GM23248 (cell line): ENCODE data around the gene WNT9B. TPM values are rescaled to one million over a fixed set of nuclear protein-coding genes. Genes with fewer than 3 reads are reported as not detected.

ENCODE experiments used
- DNase-seq: peaks from one replicate; pipeline ENCODE4 v3.0.0-alpha.2; 2015
- H2AFZ ChIP-seq: fragments of 200-600 bp; sonication (generic); 2 replicates; pipeline ENCODE4 v1.6.1; 2016; ENCODE audit warnings: antibody characterized with exemption
- H3F3A ChIP-seq: fragments of 200-600 bp; sonication (generic); 2 replicates; pipeline ENCODE4 v1.6.1; 2016; ENCODE audit warnings: mild to moderate bottlenecking, antibody characterized with exemption, mixed run types; ENCODE audit not compliant: insufficient read depth
- H3K27ac ChIP-seq: fragments of 200-600 bp; sonication (generic); 2 replicates; pipeline ENCODE4 v1.5.1; 2016; ENCODE audit warnings: mild to moderate bottlenecking
- H3K27me3 ChIP-seq: fragments of 200-600 bp; sonication (generic); replicated peaks from 2 replicates; pipeline ENCODE4 v1.6.1; 2016; ENCODE audit warnings: mild to moderate bottlenecking; ENCODE audit not compliant: insufficient read depth
- H3K36me3 ChIP-seq: fragments of 200-600 bp; sonication (generic); 2 replicates; pipeline ENCODE4 v1.6.1; 2016; ENCODE audit warnings: low read depth, mild to moderate bottlenecking
- H3K4me1 ChIP-seq: fragments of 200-600 bp; sonication (generic); 2 replicates; pipeline ENCODE4 v1.6.1; 2016; ENCODE audit warnings: mild to moderate bottlenecking; ENCODE audit not compliant: insufficient read depth
- H3K4me2 ChIP-seq: fragments of 200-600 bp; sonication (generic); one replicate; pipeline ENCODE4 v1.6.1; 2016; ENCODE audit warnings: mild to moderate bottlenecking; ENCODE audit not compliant: unreplicated experiment
- H3K4me3 ChIP-seq: fragments of 200-600 bp; sonication (generic); 2 replicates; pipeline ENCODE4 v1.5.1; 2016; ENCODE audit warnings: mild to moderate bottlenecking
- H3K79me2 ChIP-seq: fragments of 200-600 bp; sonication (generic); 2 replicates; pipeline ENCODE4 v1.6.1; 2016; ENCODE audit warnings: mild to moderate bottlenecking; ENCODE audit not compliant: insufficient read depth
- H3K9ac ChIP-seq: fragments of 200-600 bp; sonication (generic); 2 replicates; pipeline ENCODE4 v1.6.1; 2016; ENCODE audit warnings: mild to moderate bottlenecking
- H3K9me2 ChIP-seq: fragments of 200-600 bp; sonication (generic); 2 replicates; pipeline ENCODE4 v1.6.1; 2016; ENCODE audit warnings: mixed run types, mild to moderate bottlenecking, moderate library complexity; ENCODE audit not compliant: insufficient read depth
- H3K9me3 ChIP-seq: fragments of 200-600 bp; sonication (generic); one replicate; pipeline ENCODE4 v1.6.1; 2017; ENCODE audit warnings: low read depth
- H4K20me1 ChIP-seq: fragments of 200-600 bp; sonication (generic); 2 replicates; pipeline ENCODE4 v1.6.0; 2016; ENCODE audit not compliant: insufficient read depth
- EZH2 ChIP-seq: fragments of 200-600 bp; sonication (generic); IDR thresholded peaks from 2 replicates; pipeline ENCODE4 v1.6.1; 2018; ENCODE audit warnings: antibody characterized with exemption, mild to moderate bottlenecking; ENCODE audit not compliant: insufficient read depth, poor library complexity, severe bottlenecking
- EZH2phosphoT487 ChIP-seq: fragments of 200-600 bp; sonication (generic); IDR thresholded peaks from 2 replicates; pipeline ENCODE4 v1.6.1; 2018; ENCODE audit warnings: antibody characterized with exemption, moderate library complexity, mild to moderate bottlenecking, low read depth; ENCODE audit not compliant: insufficient read depth
- WGBS, 2 experiments: methylation state at CpG; one replicate each; pipeline ENCODE4 v1.1.6; 2015 to 2017; ENCODE audit warnings: low lambda C conversion rate in 2 of 2, low coverage in 1 of 2; ENCODE audit errors: missing lambda C conversion rate in 2 of 2; 5-methylcytosine and 5-hydroxymethylcytosine counted together
- in situ Hi-C: fragments of 300-500 bp; cut with MboI; formaldehyde crosslinking; loops from 2 replicates; pipeline ENCODE4 v1.15.0; 2020
- polyA plus RNA-seq: library from polyadenylated mRNA; unstranded; fragments of >200 nt; fragmentation: Nextera tagmentation; extraction: Ambion mirVana; gene quantifications from 2 replicates; pipeline ENCODE4 v1.2.1, GENCODE V29; 2016
- total RNA-seq: library from RNA; depleted of rRNA; stranded (reverse); fragments of >200 nt; shearing (Covaris generic); gene quantifications from 2 replicates; pipeline ENCODE4 v1.2.3, GENCODE V29; 2014

WNT9B gene
- total and polyA plus RNA-seq, 2 experiments from 2014 or later = not detected

GRCh38 chr17:46826116-46826515 is 25.3 kb upstream of the WNT9B start:
- no peak overlapping the region for H3K4me3 ChIP-seq
- no peaks in the 10 kb centered on the region for H3F3A ChIP-seq
- H3K9me3 ChIP-seq = no peaks in the 10 kb centered on the region
- H3K9ac ChIP-seq = no peak overlapping the region
- no peak for DNase-seq
- peaks cover 16% of the 10 kb centered on the region for H3K27me3 ChIP-seq
- H3K4me2 ChIP-seq = no peak overlapping the region
- TF ChIP-seq EZH2 (no peak), EZH2phosphoT487 (no peak)
- in situ Hi-C loops = loop anchor here (10.0 kb wide), 1 partner anchor 51 kb away; no protein-coding TSS in a partner anchor
- 46 to 56% methylated on average over 1 of the region's 1 CpG for WGBS, 2 experiments
- H3K4me1 ChIP-seq = no peaks in the 10 kb centered on the region
- H3K27ac ChIP-seq = no peak overlapping the region
- no peaks in the 10 kb centered on the region for H3K79me2 ChIP-seq
- H3K36me3 ChIP-seq = no peaks in the 10 kb centered on the region
- no peaks in the 10 kb centered on the region for H3K9me2 ChIP-seq
- no peak overlapping the region for H2AFZ ChIP-seq
- H4K20me1 ChIP-seq = no peaks in the 10 kb centered on the region

- H3K27ac ChIP-seq = no peak overlapping the region
- H4K20me1 ChIP-seq = no peaks in the 10 kb centered on the region
- no peaks in the 10 kb centered on the region for H3K9me2 ChIP-seq
- H3F3A ChIP-seq = no peaks in the 10 kb centered on the region
- TF ChIP-seq EZH2phosphoT487 = no peak
- no peak for TF ChIP-seq EZH2
- H3K36me3 ChIP-seq = no peaks in the 10 kb centered on the region
- H3K4me2 ChIP-seq = no peak overlapping the region
- peaks cover 5% of the 10 kb centered on the region for H3K27me3 ChIP-seq
- no peaks in the 10 kb centered on the region for H3K79me2 ChIP-seq
- no peak overlapping the region for H3K4me3 ChIP-seq
- 57 to 63% methylated on average over 2 of the region's 2 CpGs for WGBS, 2 experiments
- in situ Hi-C loops = loop anchor here (10.0 kb wide), 1 partner anchor 52 kb away; no protein-coding TSS in a partner anchor
- DNase-seq = no peak
- H3K9me3 ChIP-seq = no peaks in the 10 kb centered on the region
- H2AFZ ChIP-seq = no peak overlapping the region
- no peaks in the 10 kb centered on the region for H3K4me1 ChIP-seq
- no peak overlapping the region for H3K9ac ChIP-seq
These were observed 24.1 kb upstream of the WNT9B start for GRCh38 chr17:46827274-46827673.

GRCh38 chr17:46831573-46832330 is 19.6 kb upstream of the WNT9B start:
- Histone ChIP-seq H3K27me3 (no peaks in the 10 kb centered on the region), H3K27ac (no peak overlapping the region), H2AFZ (no peak overlapping the region), H3K4me3 (no peak overlapping the region), H4K20me1 (no peaks in the 10 kb centered on the region), H3K4me1 (peaks cover 12% of the 10 kb centered on the region), H3K9me2 (no peaks in the 10 kb centered on the region), H3K36me3 (no peaks in the 10 kb centered on the region), H3K4me2 (no peak overlapping the region), H3K79me2 (no peaks in the 10 kb centered on the region), H3F3A (peaks cover 13% of the 10 kb centered on the region), H3K9ac (no peak overlapping the region), H3K9me3 (no peaks in the 10 kb centered on the region)
- 82 to 83% methylated on average over 12 to 13 of the region's 14 CpGs for WGBS, 2 experiments
- DNase-seq = no peak
- TF ChIP-seq EZH2 (no peak), EZH2phosphoT487 (no peak)
- in situ Hi-C loops = no loop called here

- WGBS, 2 experiments = 81 to 87% methylated on average over 7 to 11 of the region's 11 CpGs
- Histone ChIP-seq H3K9me2 (no peaks in the 10 kb centered on the region), H3K9ac (no peak overlapping the region), H3K9me3 (no peaks in the 10 kb centered on the region), H3K4me1 (peaks cover 12% of the 10 kb centered on the region), H3K79me2 (no peaks in the 10 kb centered on the region), H3K27ac (no peak overlapping the region), H3K27me3 (no peaks in the 10 kb centered on the region), H3K4me3 (no peak overlapping the region), H4K20me1 (no peaks in the 10 kb centered on the region), H3K4me2 (no peak overlapping the region), H3K36me3 (no peaks in the 10 kb centered on the region), H2AFZ (no peak overlapping the region), H3F3A (peaks cover 13% of the 10 kb centered on the region)
- TF ChIP-seq EZH2 = no peak
- no peak for DNase-seq
- in situ Hi-C loops = no loop called here
These were observed 19.0 kb upstream of the WNT9B start for GRCh38 chr17:46832331-46832821.
